CD14-positive monocyte (primary cell): ENCODE results near the gene FAM13A. TPM values are rescaled to one million over a fixed set of nuclear protein-coding genes. Genes with fewer than 3 reads are reported as not detected.

Experiments used
- DNase-seq, 3 donors: peaks; one replicate each; pipeline ENCODE4 v3.0.0-alpha.2; 2011 to 2022
- H2AFZ ChIP-seq: 2 replicates; pipeline ENCODE4 v1.6.0; 2012; ENCODE audit warnings: mild to moderate bottlenecking, low read depth, low read length, inconsistent platforms; ENCODE audit not compliant: insufficient read depth, poor library complexity, severe bottlenecking
- H3K27ac ChIP-seq, 2 donors: 1 replicate in 1 of 2; 2 replicates in 1 of 2; pipeline ENCODE4 v1.5.1; 2012 to 2013; ENCODE audit warnings: low read length in 2 of 2, control low read depth in 1 of 2, inconsistent platforms in 1 of 2, low read depth in 1 of 2, mild to moderate bottlenecking in 1 of 2
- H3K27me3 ChIP-seq, 2 donors: one replicate each; pipeline versions ENCODE4 v1.6.0 to v1.6.1; 2011 to 2013; ENCODE audit warnings: low read length in 2 of 2; ENCODE audit not compliant: control insufficient read depth in 2 of 2, insufficient read depth in 2 of 2
- H3K36me3 ChIP-seq, 2 donors: replicated peaks in 1 of 2; 1 replicate in 1 of 2; 2 replicates in 1 of 2; pipeline versions ENCODE4 v1.5.1 to v1.6.1; 2012 to 2013; ENCODE audit warnings: low read length in 2 of 2, control low read depth in 1 of 2, inconsistent platforms in 1 of 2, mild to moderate bottlenecking in 1 of 2; ENCODE audit not compliant: insufficient read depth in 2 of 2, control insufficient read depth in 1 of 2
- H3K4me1 ChIP-seq, 2 donors: 1 replicate in 1 of 2; 2 replicates in 1 of 2; pipeline versions ENCODE4 v1.5.1 to v1.6.1; 2012 to 2013; ENCODE audit warnings: low read length in 2 of 2, control low read depth in 1 of 2, inconsistent platforms in 1 of 2, mild to moderate bottlenecking in 1 of 2, moderate library complexity in 1 of 2; ENCODE audit not compliant: insufficient read depth in 2 of 2, control insufficient read depth in 1 of 2
- H3K4me2 ChIP-seq: replicated peaks from 2 replicates; pipeline ENCODE3; 2012; ENCODE audit warnings: low read length, moderate library complexity, mild to moderate bottlenecking; ENCODE audit not compliant: poor library complexity, severe bottlenecking; ENCODE audit errors: extremely low read depth
- H3K4me3 ChIP-seq, 3 experiments: fragments of 200-600 bp in 1 of 3; sonication (generic) in 1 of 3; replicated peaks in 1 of 3; 1 replicate in 2 of 3; 2 replicates in 1 of 3; pipeline ENCODE4 v1.5.1; 2011 to 2013; ENCODE audit warnings: low read length in 3 of 3, mild to moderate bottlenecking in 3 of 3, control low read depth in 2 of 3, low read depth in 2 of 3, inconsistent platforms in 1 of 3, moderate library complexity in 1 of 3
- H3K79me2 ChIP-seq: 2 replicates; pipeline ENCODE4 v1.6.0; 2012; ENCODE audit warnings: mild to moderate bottlenecking, control low read depth, inconsistent platforms, low read length, moderate library complexity; ENCODE audit not compliant: insufficient read depth
- H3K9ac ChIP-seq: 2 replicates; pipeline ENCODE4 v1.6.0; 2017; ENCODE audit warnings: low read length, mild to moderate bottlenecking; ENCODE audit not compliant: insufficient read depth, poor library complexity, severe bottlenecking
- H3K9me3 ChIP-seq, 2 donors: replicated peaks in 1 of 2; 1 replicate in 1 of 2; 2 replicates in 1 of 2; pipeline versions ENCODE4 v1.5.1 to v1.6.1; 2012 to 2013; ENCODE audit warnings: low read length in 2 of 2, control low read depth in 1 of 2; ENCODE audit not compliant: control insufficient read depth in 1 of 2, insufficient read depth in 1 of 2
- H4K20me1 ChIP-seq: 2 replicates; pipeline ENCODE4 v1.6.0; 2012; ENCODE audit warnings: mild to moderate bottlenecking, low read length, control low read depth, moderate library complexity; ENCODE audit not compliant: insufficient read depth
- H3K27ac Mint-ChIP-seq, 7 donors: one replicate each; pipeline ENCODE4 v1.8.0; 2020; ENCODE audit warnings: mild to moderate bottlenecking in 7 of 7, mixed read lengths in 7 of 7, moderate library complexity in 6 of 7, inconsistent platforms in 2 of 7
- H3K27me3 Mint-ChIP-seq, 3 donors: one replicate each; pipeline ENCODE4 v1.8.0; 2021 to 2022; ENCODE audit warnings: low read depth in 3 of 3, mild to moderate bottlenecking in 3 of 3, mixed read lengths in 3 of 3, moderate library complexity in 3 of 3, inconsistent platforms in 1 of 3
- H3K36me3 Mint-ChIP-seq, 2 donors: one replicate each; pipeline ENCODE4 v1.8.0; 2020; ENCODE audit warnings: mixed read lengths in 2 of 2, inconsistent platforms in 1 of 2, mild to moderate bottlenecking in 1 of 2
- H3K4me1 Mint-ChIP-seq: one replicate; pipeline ENCODE4 v1.8.0; 2020; ENCODE audit warnings: mild to moderate bottlenecking, mixed read lengths
- H3K4me3 Mint-ChIP-seq, 2 donors: one replicate each; pipeline ENCODE4 v1.8.0; 2020; ENCODE audit warnings: mild to moderate bottlenecking in 2 of 2, mixed read lengths in 2 of 2, moderate library complexity in 1 of 2
- H3K9me3 Mint-ChIP-seq, 7 donors: one replicate each; pipeline ENCODE4 v1.8.0; 2020 to 2022; ENCODE audit warnings: mixed read lengths in 7 of 7, mild to moderate bottlenecking in 6 of 7, moderate library complexity in 6 of 7, inconsistent platforms in 2 of 7
- CTCF ChIP-seq: fragments of 200-600 bp; IDR thresholded peaks from one replicate; pipeline ENCODE4 v1.8.0; 2022; ENCODE audit warnings: antibody characterized with exemption, mild to moderate bottlenecking
- WGBS: methylation state at CpG from one replicate; pipeline ENCODE4 v1.1.5; 2013; ENCODE audit warnings: missing lambda C conversion rate; ENCODE audit not compliant: insufficient coverage; 5-methylcytosine and 5-hydroxymethylcytosine counted together
- intact Hi-C, 2 donors: fragments of 100-400 bp; cut with micrococcal nuclease; formaldehyde crosslinking; loops; one replicate each; pipeline versions ENCODE4 v1.15.0 to v1.15.1; 2023
- polyA plus RNA-seq, 3 donors: library from polyadenylated mRNA; depleted of rRNA in 1 of 3; unstranded in 2 of 3; stranded (reverse) in 1 of 3; fragments of 300-500 nt in 2 of 3; fragments of >200 nt in 1 of 3; fragmentation: Illumina TruSeq in 2 of 3; gene quantifications; 1 replicate in 2 of 3; 2 replicates in 1 of 3; pipeline ENCODE4 v1.2.3, GENCODE V29; 2012 to 2021

The FAM13A gene
- polyA plus RNA-seq, 3 donors = 5.3 to 20.0 (median 6.5) TPM

DNA sequence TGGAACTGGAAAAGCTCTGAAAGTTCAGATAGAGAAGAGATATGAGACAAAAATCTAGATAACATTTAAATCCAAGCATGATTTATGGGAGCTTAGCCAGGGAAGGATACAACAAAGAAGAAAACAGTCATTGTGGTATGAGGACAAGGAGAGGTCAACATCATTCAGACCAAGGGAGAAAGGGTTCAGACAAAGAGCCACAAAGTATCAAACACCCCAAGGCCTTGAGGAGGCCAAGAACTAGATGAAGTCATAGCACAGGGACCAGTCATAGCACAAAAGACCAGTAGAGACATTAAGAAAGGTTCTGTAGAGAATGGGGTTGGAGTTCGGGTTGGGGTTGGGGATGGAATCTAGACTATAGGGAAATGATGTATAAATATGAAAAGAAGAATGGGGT, 282.0 kb downstream of the FAM13A start:
- H3K36me3 ChIP-seq = peaks cover 41 to 94% of the 10 kb centered on the region in 2 donors
- TF ChIP-seq CTCF = no peak
- 92% methylated on average over 1 of the region's 1 CpG for WGBS
- H3K4me1 ChIP-seq = no peaks in the 10 kb centered on the region
- no peak overlapping the region for H3K4me3 ChIP-seq
- H3K27me3 ChIP-seq = no peaks in the 10 kb centered on the region
- no peak overlapping the region for H3K9ac ChIP-seq
- no peak overlapping the region for H3K27ac ChIP-seq
- Mint-ChIP-seq H3K27ac (peak overlapping the region in 2 of 7 donors; percentile 8 to 20), H3K36me3 (peaks cover 42 to 49% of the 10 kb centered on the region in 2 donors), H3K9me3 (peaks cover 0 to 5% (median 0%) of the 10 kb centered on the region in 7 donors), H3K27me3 (peaks cover 0 to 3% (median 0%) of the 10 kb centered on the region in 3 donors), H3K4me3 (no peak overlapping the region), H3K4me1 (no peaks in the 10 kb centered on the region)
- no peaks in the 10 kb centered on the region for H4K20me1 ChIP-seq
- no peak overlapping the region for H3K4me2 ChIP-seq
- no peak for DNase-seq
- no peaks in the 10 kb centered on the region for H3K9me3 ChIP-seq
- H2AFZ ChIP-seq = no peak overlapping the region
- no peaks in the 10 kb centered on the region for H3K79me2 ChIP-seq
- intact Hi-C loops = no loop called here

GRCh38 chr4:88771883-88772450, 285.0 kb downstream of the FAM13A start:
- WGBS = 100% methylated on average over 2 of the region's 4 CpGs
- H3K4me3 Mint-ChIP-seq = no peak overlapping the region
- H3K9me3 ChIP-seq = no peaks in the 10 kb centered on the region
- intact Hi-C loops = no loop called here
- H3K79me2 ChIP-seq = no peaks in the 10 kb centered on the region
- no peak for TF ChIP-seq CTCF
- H3K4me2 ChIP-seq = no peak overlapping the region
- H3K4me1 ChIP-seq = no peaks in the 10 kb centered on the region
- no peak overlapping the region for H2AFZ ChIP-seq
- H3K4me3 ChIP-seq = no peak overlapping the region
- no peak overlapping the region for H3K27ac ChIP-seq
- peaks cover 0 to 3% (median 0%) of the 10 kb centered on the region in 3 donors for H3K27me3 Mint-ChIP-seq
- H3K9ac ChIP-seq = no peak overlapping the region
- H3K36me3 ChIP-seq = peaks cover 47 to 91% of the 10 kb centered on the region in 2 donors
- H3K36me3 Mint-ChIP-seq = peaks cover 63% of the 10 kb centered on the region in 2 donors
- H3K27ac Mint-ChIP-seq = no peak overlapping the region
- peaks cover 0 to 5% (median 0%) of the 10 kb centered on the region in 7 donors for H3K9me3 Mint-ChIP-seq
- no peaks in the 10 kb centered on the region for H3K27me3 ChIP-seq
- H4K20me1 ChIP-seq = no peaks in the 10 kb centered on the region
- DNase-seq = no peak
- H3K4me1 Mint-ChIP-seq = no peaks in the 10 kb centered on the region
